Measurements from ENCODE around the gene DDI2.

Gene DDI2

DNA sequence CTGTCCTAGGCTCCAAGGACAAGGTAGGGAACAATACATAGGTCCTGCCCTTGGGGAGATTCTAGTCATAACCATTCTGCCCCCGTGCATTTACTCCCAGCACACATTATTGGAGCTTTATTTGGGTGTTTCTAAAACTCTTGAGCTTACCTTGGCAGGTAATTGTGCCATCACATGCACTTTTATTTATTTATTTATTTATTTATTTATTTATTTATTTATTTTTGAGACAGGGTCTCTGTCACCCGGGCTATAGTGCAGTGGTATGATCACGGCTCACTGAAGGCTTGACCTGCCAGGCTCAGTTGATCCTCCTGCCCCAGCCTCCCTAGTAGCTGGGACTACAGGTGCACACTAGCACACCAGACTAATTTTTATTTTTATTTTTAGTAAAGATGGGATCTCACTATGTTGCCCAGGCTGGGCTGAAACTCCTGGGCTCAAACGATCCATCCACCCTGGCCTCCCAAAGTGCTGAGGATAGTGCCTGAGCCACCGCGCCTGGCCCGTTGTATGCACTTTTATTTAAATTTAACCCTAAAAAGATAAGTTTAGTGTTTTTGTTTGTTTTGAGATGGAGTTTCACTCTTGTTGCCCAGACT, 41.6 kb upstream of the DDI2 start (continued):
- TF ChIP-seq ZNF621 (tag by site-specific recombination; IDR thresholded peaks at IDR 0.05): no peak
- no peak for TF ChIP-seq ZIC2 (tag by site-specific recombination; IDR thresholded peaks at IDR 0.05)
- no peak for TF ChIP-seq ZNF488 (tag by site-specific recombination; IDR thresholded peaks at IDR 0.05)
- peak; percentile 78 for TF ChIP-seq ZNF510 (tag by site-specific recombination; IDR thresholded peaks at IDR 0.05; ENCODE audit: insufficient replicate concordance)
- 0 out of 2 replicates have a peak, but pooled peaks have one; percentile 37 for TF ChIP-seq ZNF639 (tag by site-specific recombination; IDR thresholded peaks at IDR 0.05)
- TF ChIP-seq, protein P1, sequence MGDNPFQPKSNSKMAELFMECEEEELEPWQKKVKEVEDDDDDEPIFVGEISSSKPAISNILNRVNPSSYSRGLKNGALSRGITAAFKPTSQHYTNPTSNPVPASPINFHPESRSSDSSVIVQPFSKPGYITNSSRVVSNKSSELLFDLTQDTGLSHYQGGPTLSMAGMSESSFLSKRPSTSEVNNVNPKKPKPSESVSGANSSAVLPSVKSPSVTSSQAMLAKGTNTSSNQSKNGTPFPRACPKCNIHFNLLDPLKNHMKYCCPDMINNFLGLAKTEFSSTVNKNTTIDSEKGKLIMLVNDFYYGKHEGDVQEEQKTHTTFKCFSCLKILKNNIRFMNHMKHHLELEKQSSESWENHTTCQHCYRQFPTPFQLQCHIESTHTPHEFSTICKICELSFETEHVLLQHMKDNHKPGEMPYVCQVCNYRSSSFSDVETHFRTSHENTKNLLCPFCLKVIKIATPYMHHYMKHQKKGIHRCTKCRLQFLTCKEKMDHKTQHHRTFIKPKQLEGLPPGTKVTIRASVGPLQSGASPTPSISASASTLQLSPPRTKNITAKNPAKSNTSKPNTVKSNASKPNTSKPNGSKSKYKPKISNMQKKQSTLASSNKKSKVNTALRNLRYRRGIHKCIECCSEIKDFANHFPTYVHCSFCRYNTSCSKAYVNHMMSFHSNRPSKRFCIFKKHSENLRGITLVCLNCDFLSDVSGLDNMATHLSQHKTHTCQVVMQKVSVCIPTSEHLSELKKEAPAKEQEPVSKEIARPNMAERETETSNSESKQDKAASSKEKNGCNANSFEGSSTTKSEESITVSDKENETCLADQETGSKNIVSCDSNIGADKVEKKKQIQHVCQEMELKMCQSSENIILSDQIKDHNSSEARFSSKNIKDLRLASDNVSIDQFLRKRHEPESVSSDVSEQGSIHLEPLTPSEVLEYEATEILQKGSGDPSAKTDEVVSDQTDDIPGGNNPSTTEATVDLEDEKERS (tag by site-specific recombination; IDR thresholded peaks at IDR 0.05): no peak
- no peak for TF ChIP-seq ZNF768 (tag by site-specific recombination; IDR thresholded peaks at IDR 0.05)
- TF ChIP-seq ZNF404 (tag by site-specific recombination; IDR thresholded peaks at IDR 0.05): peak; percentile 75; the same call in 1 of the 2 replicates
- TF ChIP-seq, protein P2, sequence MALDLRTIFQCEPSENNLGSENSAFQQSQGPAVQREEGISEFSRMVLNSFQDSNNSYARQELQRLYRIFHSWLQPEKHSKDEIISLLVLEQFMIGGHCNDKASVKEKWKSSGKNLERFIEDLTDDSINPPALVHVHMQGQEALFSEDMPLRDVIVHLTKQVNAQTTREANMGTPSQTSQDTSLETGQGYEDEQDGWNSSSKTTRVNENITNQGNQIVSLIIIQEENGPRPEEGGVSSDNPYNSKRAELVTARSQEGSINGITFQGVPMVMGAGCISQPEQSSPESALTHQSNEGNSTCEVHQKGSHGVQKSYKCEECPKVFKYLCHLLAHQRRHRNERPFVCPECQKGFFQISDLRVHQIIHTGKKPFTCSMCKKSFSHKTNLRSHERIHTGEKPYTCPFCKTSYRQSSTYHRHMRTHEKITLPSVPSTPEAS (tag by site-specific recombination; IDR thresholded peaks at IDR 0.05): no peak
- TF ChIP-seq ZNF155 (tag by site-specific recombination; IDR thresholded peaks at IDR 0.05): no peak
- no peak for TF ChIP-seq ZNF670 (tag by site-specific recombination; IDR thresholded peaks at IDR 0.05; ENCODE audit: low read depth)
- TF ChIP-seq ZNF513 (tag by site-specific recombination; IDR thresholded peaks at IDR 0.05): no peak
- TF ChIP-seq ZNF121 (tag by site-specific recombination; IDR thresholded peaks at IDR 0.05): peak; percentile 54; the same call in 1 of the 2 replicates
- no peak for TF ChIP-seq ZNF473 (tag by site-specific recombination; IDR thresholded peaks at IDR 0.05)
- TF ChIP-seq ZNF266 (tag by site-specific recombination; IDR thresholded peaks at IDR 0.05; ENCODE audit: low read depth): peak; percentile 77; the same call in 1 of the 2 replicates
- TF ChIP-seq KLF17 (tag by site-specific recombination; IDR thresholded peaks at IDR 0.05): no peak
- peak; percentile 38; the same call in 1 of the 2 replicates for TF ChIP-seq ZNF654 (tag by site-specific recombination; IDR thresholded peaks at IDR 0.05; ENCODE audit: low read depth)
- TF ChIP-seq, protein P3, sequence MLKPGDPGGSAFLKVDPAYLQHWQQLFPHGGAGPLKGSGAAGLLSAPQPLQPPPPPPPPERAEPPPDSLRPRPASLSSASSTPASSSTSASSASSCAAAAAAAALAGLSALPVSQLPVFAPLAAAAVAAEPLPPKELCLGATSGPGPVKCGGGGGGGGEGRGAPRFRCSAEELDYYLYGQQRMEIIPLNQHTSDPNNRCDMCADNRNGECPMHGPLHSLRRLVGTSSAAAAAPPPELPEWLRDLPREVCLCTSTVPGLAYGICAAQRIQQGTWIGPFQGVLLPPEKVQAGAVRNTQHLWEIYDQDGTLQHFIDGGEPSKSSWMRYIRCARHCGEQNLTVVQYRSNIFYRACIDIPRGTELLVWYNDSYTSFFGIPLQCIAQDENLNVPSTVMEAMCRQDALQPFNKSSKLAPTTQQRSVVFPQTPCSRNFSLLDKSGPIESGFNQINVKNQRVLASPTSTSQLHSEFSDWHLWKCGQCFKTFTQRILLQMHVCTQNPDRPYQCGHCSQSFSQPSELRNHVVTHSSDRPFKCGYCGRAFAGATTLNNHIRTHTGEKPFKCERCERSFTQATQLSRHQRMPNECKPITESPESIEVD (tag by site-specific recombination; IDR thresholded peaks at IDR 0.05): no peak
- peak; percentile 84 for TF ChIP-seq ZNF664 (tag by site-specific recombination; IDR thresholded peaks at IDR 0.05)
- TF ChIP-seq ZNF394 (tag by site-specific recombination; IDR thresholded peaks at IDR 0.05; ENCODE audit: borderline replicate concordance): peak; percentile 95
- TF ChIP-seq ZNF560 (tag by site-specific recombination; IDR thresholded peaks at IDR 0.05; ENCODE audit: borderline replicate concordance): peak; percentile 89
- 0 out of 2 replicates have a peak, but pooled peaks have one; percentile 53 for TF ChIP-seq ZNF292 (tag by site-specific recombination; IDR thresholded peaks at IDR 0.05; ENCODE audit: borderline replicate concordance, low read depth)
- no peak for TF ChIP-seq ZBTB48 (tag by site-specific recombination; IDR thresholded peaks at IDR 0.05)
- no peak for TF ChIP-seq ZNF561 (tag by site-specific recombination; IDR thresholded peaks at IDR 0.05; ENCODE audit: borderline replicate concordance)
- TF ChIP-seq ZNF629 (tag by site-specific recombination; IDR thresholded peaks at IDR 0.05): 0 out of 2 replicates have a peak, but pooled peaks have one; percentile 35
- TF ChIP-seq KLF7 (tag by site-specific recombination; IDR thresholded peaks at IDR 0.05; ENCODE audit: borderline replicate concordance): peak; percentile 41; the same call in 1 of the 2 replicates
